Measurements from ENCODE around the gene BAIAP2. TPM values are rescaled to one million over a fixed set of nuclear protein-coding genes. Genes with fewer than 3 reads are reported as not detected.
A peak's percentile ranks its signal among the peaks of the same experiment; 100 is the strongest.

BAIAP2 gene
- total RNA-seq, 1 experiment from 2014 or later = 67.0 TPM

- Mint-ChIP-seq H3K4me1 (ENCODE audit: insufficient read depth, unreplicated experiment) (peaks cover 30% of the 10 kb centered on the region), H3K27ac (ENCODE audit: low read depth, unreplicated experiment) (peak overlapping the region; percentile 49), H3K4me3 (ENCODE audit: unreplicated experiment) (no peak overlapping the region), H3K27me3 (ENCODE audit: insufficient read depth, unreplicated experiment) (no peaks in the 10 kb centered on the region), H3K9me3 (ENCODE audit: unreplicated experiment) (no peaks in the 10 kb centered on the region), H3K36me3 (ENCODE audit: insufficient read depth, unreplicated experiment) (peaks cover 26% of the 10 kb centered on the region)
- no peak for TF ChIP-seq CTCF (IDR thresholded peaks at IDR 0.05; ENCODE audit: unreplicated experiment)
- no peak for DNase-seq (ENCODE audit: unreplicated experiment)
- ChIA-PET CTCF (interaction anchor here (0.7 to 3.0 kb wide), 2 partner anchors 12 to 29 kb away, joined by 3 to 11 read pairs; no protein-coding TSS in a partner anchor), POLR2A (interaction anchor here (2.4 to 3.5 kb wide), 3 partner anchors 14 to 45 kb away, joined by 14 to 60 read pairs (median 17); partner anchors contain the start of gene BAIAP2)
- intact Hi-C loops (cut with micrococcal nuclease) = no loop called here
- BruUV-seq (replicated peaks) = no TSS peak
These were observed 17.4 kb downstream of the BAIAP2 start for GRCh38 chr17:81052199-81052997.

GRCh38 chr17:81053041-81053970 lies 18.4 kb downstream of the BAIAP2 start:
- peak overlapping the region; percentile 49 for H3K27ac Mint-ChIP-seq (ENCODE audit: low read depth, unreplicated experiment)
- CTCF ChIA-PET = interaction anchor here (0.7 to 1.5 kb wide), 3 partner anchors 13 to 30 kb away, joined by 3 to 4 read pairs (median 3); no protein-coding TSS in a partner anchor
- no peak overlapping the region for H3K4me3 Mint-ChIP-seq (ENCODE audit: unreplicated experiment)
- no TSS peak for BruUV-seq (replicated peaks)
- no peaks in the 10 kb centered on the region for H3K27me3 Mint-ChIP-seq (ENCODE audit: insufficient read depth, unreplicated experiment)
- POLR2A ChIA-PET = interaction anchor here (0.8 to 1.4 kb wide), 2 partner anchors 13 to 17 kb away, joined by 3 to 5 read pairs; no protein-coding TSS in a partner anchor
- TF ChIP-seq CTCF (IDR thresholded peaks at IDR 0.05; ENCODE audit: unreplicated experiment) = no peak
- peaks cover 31% of the 10 kb centered on the region for H3K36me3 Mint-ChIP-seq (ENCODE audit: insufficient read depth, unreplicated experiment)
- intact Hi-C loops (cut with micrococcal nuclease) = no loop called here
- peaks cover 38% of the 10 kb centered on the region for H3K4me1 Mint-ChIP-seq (ENCODE audit: insufficient read depth, unreplicated experiment)
- no peak for DNase-seq (ENCODE audit: unreplicated experiment)
- H3K9me3 Mint-ChIP-seq (ENCODE audit: unreplicated experiment) = no peaks in the 10 kb centered on the region

- no peaks in the 10 kb centered on the region for H3K27me3 Mint-ChIP-seq (ENCODE audit: insufficient read depth, unreplicated experiment)
- no peak for TF ChIP-seq CTCF (IDR thresholded peaks at IDR 0.05; ENCODE audit: unreplicated experiment)
- no peak overlapping the region for H3K4me3 Mint-ChIP-seq (ENCODE audit: unreplicated experiment)
- no peak overlapping the region for H3K27ac Mint-ChIP-seq (ENCODE audit: low read depth, unreplicated experiment)
- no peak for DNase-seq (ENCODE audit: unreplicated experiment)
- no TSS peak for BruUV-seq (replicated peaks)
- peaks cover 34% of the 10 kb centered on the region for H3K36me3 Mint-ChIP-seq (ENCODE audit: insufficient read depth, unreplicated experiment)
- POLR2A ChIA-PET = interaction anchor here (0.7 to 1.8 kb wide), 4 partner anchors 11 to 61 kb away, joined by 3 to 7 read pairs (median 4); no protein-coding TSS in a partner anchor
- intact Hi-C loops (cut with micrococcal nuclease) = no loop called here
- no peaks in the 10 kb centered on the region for H3K9me3 Mint-ChIP-seq (ENCODE audit: unreplicated experiment)
- CTCF ChIA-PET = interaction anchor here (0.7 to 1.5 kb wide), 2 partner anchors 30 to 31 kb away, joined by 3 to 4 read pairs; no protein-coding TSS in a partner anchor
- peaks cover 36% of the 10 kb centered on the region for H3K4me1 Mint-ChIP-seq (ENCODE audit: insufficient read depth, unreplicated experiment)
These were observed 19.4 kb downstream of the BAIAP2 start for GRCh38 chr17:81054308-81054707.

All from MCF 10A (cell line).